IPS-NIHi7 (cell line): ENCODE results near the gene SPEM1.
"Not testable (repeated sequence)": the region's sequence is repeated elsewhere in the genome, so short reads cannot be mapped to it uniquely, and the experiment has no call there.

Source experiments
- DNase-seq: peaks from one replicate; pipeline ENCODE4 v3.0.0; 2012; ENCODE audit warnings: mixed read lengths; ENCODE audit errors: extremely low spot score

The SPEM1 gene

DNA sequence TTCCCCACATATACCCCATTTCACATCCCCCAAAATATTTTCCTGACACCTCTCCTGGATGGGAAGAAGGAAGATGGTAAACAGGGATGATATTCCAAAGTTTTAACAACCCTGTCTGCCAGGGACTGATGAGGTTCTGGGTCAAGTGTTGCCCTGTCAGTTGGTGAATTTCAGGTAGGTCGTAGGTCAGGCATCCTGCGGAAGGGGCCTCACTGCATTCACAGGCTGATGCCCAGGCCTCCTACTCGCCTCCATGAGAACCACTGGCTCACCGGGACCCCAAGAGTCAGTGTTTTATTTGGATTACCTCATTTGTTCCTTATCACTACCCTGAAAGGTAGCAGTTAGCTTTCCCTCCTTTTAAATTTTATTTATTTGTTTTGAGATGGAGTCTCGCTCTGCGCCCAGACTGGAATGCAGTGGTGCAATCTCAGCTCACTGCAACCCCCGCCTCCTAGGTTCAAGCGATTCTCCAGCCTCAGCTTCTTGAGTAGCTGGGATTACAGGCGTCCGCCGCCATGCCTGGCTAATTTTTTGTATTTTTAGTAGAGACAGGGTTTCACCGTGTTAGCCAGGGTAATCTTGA is 48.8 kb downstream of the SPEM1 start:
- DNase-seq, result no peak

DNA sequence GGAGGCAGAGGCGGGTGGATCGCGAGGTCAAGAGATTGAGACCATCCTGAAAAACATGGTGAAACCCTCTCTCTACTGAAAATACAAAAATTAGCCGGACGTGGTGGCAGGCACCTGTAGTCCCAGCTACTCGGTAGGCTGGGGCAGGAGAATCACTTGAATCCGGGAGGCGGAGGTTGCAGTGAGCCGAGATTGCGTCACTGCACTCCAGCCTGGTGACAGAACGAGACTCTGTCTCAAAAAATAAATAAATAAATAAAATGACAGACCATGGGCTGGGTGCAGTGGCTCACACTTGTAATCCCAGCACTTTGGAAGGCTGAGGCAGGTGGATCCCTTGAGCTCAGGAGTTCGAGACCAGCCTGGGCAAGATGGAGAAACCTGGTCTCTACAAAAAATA is 49.7 kb downstream of the SPEM1 start:
- not testable (repeated sequence) for DNase-seq

DNA sequence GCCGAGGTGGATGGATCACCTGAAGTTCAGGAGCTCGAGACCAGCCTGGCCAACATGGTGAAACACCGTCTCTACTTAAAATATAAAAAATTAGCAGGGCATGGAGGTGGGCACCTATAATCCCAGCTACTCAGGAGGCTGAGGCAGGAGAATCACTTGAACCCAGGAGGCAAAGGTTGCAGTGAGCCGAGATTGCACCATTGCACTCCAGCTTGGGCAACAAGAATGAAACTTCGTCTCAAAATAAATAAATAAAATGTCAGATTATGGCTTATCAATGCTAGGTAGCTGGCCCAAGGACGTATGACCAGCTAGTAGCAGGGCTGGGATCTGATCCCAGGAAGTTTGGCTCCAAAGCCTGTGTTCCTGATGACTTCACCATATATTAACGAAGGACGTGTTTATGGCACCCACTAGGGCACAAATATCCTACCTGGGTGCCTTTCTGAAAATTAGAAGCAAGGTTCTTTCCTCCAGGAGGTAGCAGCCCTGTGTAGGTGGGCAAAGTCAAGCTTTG is 50.4 kb downstream of the SPEM1 start:
- not testable (repeated sequence) for DNase-seq
